ENCODE measurements around the gene RABGAP1.

RABGAP1 gene

GRCh38 chr9:123008909-123009308, 68.1 kb downstream of the RABGAP1 start:
- DNase-seq (ENCODE audit: low spot score): no peak

DNA sequence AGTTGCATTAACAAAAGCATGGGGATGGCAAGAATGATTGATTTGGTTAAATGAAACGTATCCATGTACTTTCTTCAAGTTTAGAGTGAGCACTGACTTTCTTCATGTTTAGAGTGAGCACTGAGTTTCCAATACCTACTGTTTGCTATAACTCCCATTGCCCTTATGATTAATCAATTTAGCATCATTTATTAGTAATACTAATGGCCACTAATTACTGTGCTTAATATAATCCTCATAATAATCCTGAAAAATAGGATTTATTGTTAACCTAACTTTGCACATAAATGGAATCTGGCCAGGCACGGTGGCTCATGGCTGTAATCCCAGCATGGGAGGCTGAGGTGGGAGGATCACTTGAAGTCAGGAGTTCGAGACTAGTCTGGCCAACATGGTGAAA, 70.6 kb downstream of the RABGAP1 start:
- no peak for DNase-seq (ENCODE audit: low spot score)

DNA sequence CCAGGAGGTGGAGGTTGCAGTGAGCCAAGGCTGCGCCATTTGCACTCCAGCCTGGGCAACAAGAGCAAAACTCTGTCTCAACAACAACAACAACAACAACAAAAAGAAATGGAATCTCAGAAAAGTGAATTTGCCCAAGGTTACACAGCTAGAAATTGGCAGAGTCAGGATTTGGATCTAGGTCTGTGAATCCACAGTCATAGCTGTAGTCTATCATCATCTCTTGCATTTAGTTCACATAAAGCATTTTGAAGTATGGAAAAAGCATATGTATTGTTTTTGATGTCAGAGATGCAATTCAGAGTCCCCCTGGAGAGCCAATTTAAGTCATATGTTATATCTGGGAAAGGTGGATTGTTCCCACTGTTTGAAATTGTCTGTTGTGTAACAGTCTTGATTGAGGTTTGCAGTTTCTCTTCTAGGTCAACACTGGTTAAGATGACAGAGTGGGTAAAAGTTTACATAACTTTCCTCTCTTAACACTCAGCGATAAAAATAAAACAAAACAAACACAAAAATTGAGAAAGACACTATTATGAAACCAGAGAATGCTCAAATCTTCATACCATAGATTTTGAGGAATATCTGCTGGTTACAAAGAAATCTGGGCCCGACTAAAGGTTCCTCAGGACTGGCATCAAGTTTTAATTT, 71.2 kb downstream of the RABGAP1 start:
- DNase-seq (ENCODE audit: low spot score): no peak

GRCh38 chr9:123016631-123017030, 75.8 kb downstream of the RABGAP1 start:
- DNase-seq (ENCODE audit: low spot score): no peak

DNA sequence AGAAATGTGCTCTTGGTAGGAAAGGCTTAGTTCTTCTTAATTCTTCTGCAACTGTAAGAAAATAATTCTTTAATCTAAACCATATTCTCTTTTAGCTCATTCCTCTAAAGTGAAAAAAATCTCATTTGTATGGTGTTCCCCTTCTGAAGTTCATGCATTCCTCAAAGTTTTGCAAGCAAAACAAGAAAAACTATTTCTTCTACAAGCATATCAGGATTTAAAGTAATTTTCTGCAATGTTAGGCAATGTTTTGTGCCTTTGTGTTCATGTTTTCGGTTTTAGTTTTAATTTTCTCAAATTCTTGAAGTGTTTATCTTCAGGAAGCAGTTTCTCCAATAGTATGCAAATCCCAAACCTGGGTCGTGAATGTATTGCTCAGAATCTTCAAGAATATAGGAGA, 80.0 kb downstream of the RABGAP1 start:
- DNase-seq (ENCODE audit: low spot score): no peak

- no peak for DNase-seq (ENCODE audit: low spot score)
Measured at GRCh38 chr9:123026425-123026824, 85.6 kb downstream of the RABGAP1 start.

- DNase-seq (ENCODE audit: low spot score): no peak
Measured at GRCh38 chr9:123027517-123027916, 86.7 kb downstream of the RABGAP1 start.

GRCh38 chr9:123028136-123028535, 87.3 kb downstream of the RABGAP1 start:
- no peak for DNase-seq (ENCODE audit: low spot score)

GRCh38 chr9:123028973-123029372, 88.2 kb downstream of the RABGAP1 start:
- DNase-seq (ENCODE audit: low spot score): no peak

- no peak for DNase-seq (ENCODE audit: low spot score)
Measured at GRCh38 chr9:123031963-123032362, 91.1 kb downstream of the RABGAP1 start.

DNA sequence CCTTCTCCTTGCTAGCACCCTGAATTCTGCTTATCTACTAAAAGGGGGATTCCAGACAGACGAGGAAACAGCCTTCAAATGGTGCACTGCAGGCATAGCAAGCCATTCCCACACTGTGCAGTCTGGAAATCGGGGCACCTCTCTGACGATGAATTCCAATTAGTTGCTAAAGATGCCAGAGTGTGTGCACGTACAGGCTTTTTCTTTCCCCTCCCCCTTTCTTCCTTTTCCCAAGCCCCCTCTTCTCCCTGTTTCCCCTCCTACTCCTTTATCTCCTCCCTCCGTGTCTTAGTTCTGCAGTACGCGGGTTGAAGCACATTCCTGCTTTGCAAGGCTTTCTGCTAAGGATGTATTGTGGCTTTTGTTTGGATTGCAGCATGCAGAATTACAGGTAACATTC, 92.5 kb downstream of the RABGAP1 start, which contains the start of gene GPR21:
TSS of gene GPR21 (plus strand) at position 316 of the 400 bp plus-strand sequence. CDS start 900 bp downstream, outside the sequence.
- DNase-seq (ENCODE audit: low spot score): no peak

DNA sequence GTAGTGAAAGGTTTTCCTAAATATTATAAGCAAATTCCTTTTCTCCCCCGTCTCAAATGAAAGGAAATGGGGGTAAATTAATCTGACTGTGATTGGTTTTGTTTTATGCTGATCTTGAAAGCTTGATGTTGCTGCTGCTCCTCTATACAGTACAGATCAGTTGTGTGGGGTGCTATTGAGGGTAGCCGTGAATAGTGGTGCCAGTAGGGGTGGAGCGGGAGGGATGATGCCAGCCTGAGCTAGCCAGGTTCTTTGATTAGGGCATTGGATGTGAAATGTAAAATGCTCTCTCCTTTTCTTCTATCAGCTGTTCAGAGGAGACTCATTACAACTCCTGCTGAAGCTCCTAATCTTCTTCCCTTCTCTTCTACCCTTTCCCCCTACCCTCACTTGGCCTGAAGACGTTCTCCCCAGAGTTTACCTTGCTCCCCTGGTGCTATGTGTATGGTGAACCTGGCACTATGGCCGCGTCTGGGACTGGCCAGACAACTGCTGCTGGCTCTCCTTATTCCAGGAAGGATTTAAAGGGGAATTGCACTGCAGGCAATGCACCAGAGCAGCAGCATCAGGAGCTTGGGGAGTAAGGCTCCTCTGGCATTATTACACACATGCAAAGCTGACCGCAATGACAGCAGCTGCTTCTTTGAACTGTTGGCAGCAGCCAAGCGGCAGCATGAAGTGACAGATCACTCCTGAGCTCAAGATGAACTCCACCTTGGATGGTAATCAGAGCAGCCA, 93.2 kb downstream of the RABGAP1 start:
- DNase-seq (ENCODE audit: low spot score): no peak

- DNase-seq (ENCODE audit: low spot score): no peak
Measured at GRCh38 chr9:123034881-123035510, 94.2 kb downstream of the RABGAP1 start.

GRCh38 chr9:123035791-123036190, 95.0 kb downstream of the RABGAP1 start:
- no peak for DNase-seq (ENCODE audit: low spot score)

DNA sequence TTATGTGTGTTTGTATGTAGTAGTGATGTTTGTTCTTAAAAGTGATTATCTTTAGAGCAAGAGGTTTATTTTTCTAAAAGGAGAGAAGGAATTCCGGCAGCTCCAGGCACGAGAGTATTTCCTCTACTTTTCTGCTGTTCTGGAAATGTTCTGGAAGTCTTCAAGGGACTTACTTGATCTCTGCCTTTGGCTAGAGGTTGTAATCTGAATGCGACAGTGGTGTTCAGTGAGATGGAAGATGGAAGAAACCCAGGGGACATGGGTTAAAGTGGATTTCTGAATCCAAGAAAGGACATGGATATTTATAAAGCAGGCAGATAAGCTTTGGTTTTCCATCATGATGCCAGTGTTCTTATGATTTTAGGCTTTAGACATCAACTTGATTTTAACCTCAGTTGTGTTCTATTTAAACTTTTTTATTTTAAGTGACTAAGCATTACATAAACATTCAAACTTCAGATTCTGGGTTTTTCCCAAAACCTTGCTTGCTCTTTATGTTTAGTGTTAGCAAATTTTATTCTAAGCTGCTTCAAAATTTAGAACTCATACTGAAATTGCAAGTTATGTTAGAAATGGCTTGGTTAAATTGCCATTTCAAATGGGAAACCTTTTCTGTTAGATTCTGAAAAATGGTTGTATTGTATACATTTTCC, 96.2 kb downstream of the RABGAP1 start:
- DNase-seq (ENCODE audit: low spot score): no peak

GRCh38 chr9:123039617-123040219, 98.9 kb downstream of the RABGAP1 start:
- DNase-seq (ENCODE audit: low spot score): no peak

GRCh38 chr9:123040801-123041200, 100.0 kb downstream of the RABGAP1 start:
- no peak for DNase-seq (ENCODE audit: low spot score)

DNA sequence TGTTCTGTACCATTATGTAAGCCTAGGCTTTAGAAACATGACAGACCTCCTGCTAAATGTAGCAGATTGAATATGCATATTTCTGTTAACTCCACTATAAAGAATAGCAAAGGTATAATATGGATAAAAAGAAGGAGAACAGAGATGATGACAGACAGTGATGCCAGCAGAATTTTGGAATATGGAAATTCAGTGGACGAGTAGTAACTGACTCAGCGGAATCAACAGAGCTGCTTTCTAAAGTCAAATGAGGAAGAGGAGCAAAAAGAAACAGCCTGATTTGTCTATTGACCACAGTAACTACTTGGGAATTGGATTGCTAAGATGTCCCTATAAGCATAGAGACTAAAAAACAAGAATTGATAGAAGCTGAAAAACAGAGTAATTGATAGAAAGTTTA, 100.7 kb downstream of the RABGAP1 start:
- no peak for DNase-seq (ENCODE audit: low spot score)

DNA sequence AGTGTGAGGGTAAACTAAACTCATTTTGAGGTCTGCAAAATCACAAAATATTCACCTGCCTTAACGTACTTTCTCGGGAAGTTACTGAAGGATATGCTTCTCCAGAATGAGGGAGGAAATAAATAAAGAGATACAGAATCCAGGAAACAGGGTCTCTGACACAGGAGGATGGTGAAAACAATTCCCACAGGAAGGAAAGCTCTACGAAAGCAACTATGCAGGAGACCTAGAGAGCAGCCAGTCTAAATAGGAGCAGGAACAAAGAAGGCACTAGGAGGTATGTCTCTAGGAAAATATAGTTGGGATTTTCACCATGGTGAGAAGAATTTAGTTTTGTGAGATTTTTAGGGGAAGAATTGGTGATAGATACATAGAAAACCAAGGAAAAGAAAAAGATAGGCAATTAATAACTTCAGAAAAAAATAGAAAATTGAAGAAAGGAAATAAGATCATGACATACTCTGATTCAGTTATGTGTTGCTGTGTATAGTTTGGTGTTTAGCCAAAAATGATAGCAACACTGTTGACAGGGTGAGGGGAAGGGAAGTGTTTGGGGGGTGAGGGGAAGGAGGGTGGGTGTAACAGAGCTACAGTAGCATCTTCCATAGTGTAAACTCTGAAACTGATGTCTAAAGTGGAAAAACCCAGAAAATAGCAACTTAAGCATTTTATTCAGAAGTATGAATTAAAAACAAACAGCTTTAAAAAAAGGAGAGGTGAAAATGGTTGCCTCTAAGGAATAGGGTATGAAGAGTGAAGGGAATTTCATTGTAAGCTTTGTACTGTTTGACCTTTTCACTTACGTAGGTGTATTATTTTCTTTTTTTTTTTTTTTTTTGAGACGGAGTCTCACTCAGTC, 102.5 kb downstream of the RABGAP1 start:
- DNase-seq (ENCODE audit: low spot score): no peak

- no peak for DNase-seq (ENCODE audit: low spot score)
Measured at GRCh38 chr9:123044586-123044985, 103.8 kb downstream of the RABGAP1 start.

All from COLO829 (cell line).